Ramos (cell line): ENCODE data around the gene SPTBN4.
"Not testable (repeated sequence)": the region's sequence is repeated elsewhere in the genome, so short reads cannot be mapped to it uniquely, and the experiment has no call there.

ENCODE experiments used
- in situ Hi-C: fragments of 300-500 bp; cut with MboI; formaldehyde crosslinking; loops from one replicate; pipeline ENCODE4 v1.14.3; 2022; ENCODE audit warnings: low sequenced_read_pairs; ENCODE audit not compliant: unreplicated experiment

SPTBN4 gene

DNA sequence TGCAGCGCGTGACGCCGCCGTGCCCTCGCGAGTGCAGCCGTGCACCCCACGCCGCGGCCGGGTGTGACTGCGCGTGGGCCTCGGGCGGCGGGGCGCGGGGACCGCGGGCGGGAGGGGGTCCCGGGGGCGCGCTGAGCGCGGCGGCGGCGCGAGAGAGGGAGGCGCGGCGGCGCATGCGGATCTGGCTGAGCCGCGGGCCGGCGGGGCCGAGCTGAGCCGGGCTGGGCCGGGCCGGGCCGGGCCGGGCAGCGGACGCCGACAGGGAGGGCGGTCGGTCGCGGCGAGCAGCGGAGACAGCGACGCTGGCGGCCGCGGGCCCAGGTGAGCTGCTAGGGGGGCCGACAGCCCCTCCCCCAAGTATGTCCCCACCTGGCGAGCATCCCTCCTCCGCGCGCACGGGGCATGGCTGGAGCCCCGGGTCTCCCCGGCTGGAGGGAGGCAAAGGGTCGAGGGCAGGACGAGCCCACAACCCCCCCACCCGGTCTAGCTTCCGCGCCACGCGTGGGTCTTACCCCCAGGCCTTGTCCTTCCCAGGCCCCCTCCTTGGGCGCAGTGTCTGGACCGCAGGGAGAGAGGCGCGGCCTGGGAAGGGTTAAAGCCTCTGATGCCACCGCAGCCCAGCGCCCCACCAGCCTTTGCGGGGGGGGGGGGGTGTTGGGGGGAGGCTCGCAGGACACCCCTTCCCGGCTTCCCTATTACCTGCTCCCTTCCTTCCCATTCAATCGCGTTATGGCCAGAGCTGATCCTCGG, at the start of gene SPTBN4:
SPTBN4 (plus strand) TSS at position 17 of the 750 bp plus-strand sequence. CDS start 5,621 bp downstream, outside the sequence.
- in situ Hi-C loops, result no loop called here

DNA sequence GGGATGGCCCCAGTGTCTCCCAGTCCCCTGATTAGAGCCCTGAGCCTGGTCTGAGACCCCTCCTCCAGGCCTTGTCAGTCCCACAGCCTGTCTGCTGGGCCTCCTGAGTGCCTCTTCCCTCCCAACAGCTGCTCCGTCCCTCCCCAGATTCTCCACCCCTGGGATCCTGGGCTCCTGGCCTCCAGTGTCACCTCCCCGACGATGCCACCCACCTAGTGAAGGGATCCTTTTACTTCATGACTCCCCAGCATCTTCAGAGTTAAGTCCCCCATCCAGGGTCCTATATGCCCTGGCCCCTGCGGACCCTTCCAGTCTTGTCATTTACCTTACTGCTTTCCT, 49.2 kb upstream of the SPTBN4 start:
- in situ Hi-C loops, result no loop called here

DNA sequence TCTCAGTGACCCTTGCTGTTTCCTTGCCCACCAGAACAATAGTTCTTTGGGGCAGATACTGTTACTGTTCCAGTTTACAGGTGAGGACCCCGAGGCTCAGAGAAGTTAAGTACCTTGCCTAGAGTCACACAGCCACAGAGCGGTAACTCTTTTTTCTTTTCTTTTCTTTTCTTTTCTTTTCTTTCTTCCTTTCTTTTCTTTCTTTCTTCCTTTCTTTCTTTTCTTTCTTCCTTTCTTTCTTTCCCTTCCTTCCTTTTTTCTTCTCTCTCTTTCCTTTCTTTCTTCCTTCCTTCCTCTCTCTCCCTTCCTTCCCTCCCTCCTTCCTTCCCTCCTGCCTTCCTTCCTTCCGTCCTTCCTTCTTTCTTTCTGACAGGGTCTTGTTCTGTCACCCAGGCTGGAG, 48.8 kb upstream of the SPTBN4 start:
- in situ Hi-C loops, result no loop called here

DNA sequence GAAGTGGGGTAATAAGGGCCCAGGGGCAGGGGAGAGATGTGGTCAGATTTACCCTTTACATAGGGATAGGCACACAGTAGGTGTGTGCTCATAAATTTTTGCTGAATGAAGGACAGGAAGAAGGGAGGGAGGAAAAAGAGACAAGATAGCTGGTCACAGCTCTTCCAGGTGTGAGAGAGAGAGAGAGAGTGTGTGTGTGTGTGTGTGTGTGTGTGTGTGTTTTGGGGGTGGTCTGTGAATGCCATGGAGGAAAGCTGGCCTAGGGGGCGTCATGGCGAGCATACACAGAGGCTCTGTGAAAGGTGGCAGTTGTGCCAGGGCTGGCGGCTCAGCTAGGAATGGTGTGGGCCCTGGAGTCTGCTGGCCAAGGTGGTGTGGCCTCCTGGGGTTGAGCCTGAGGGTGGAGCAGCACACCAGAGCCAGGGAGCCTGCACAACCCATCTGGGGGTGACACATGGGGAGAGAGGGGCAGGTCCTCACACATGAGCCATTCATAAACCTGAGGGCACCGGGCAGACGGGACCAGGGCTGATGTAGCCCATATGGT, 47.7 kb upstream of the SPTBN4 start:
- in situ Hi-C loops, result no loop called here

DNA sequence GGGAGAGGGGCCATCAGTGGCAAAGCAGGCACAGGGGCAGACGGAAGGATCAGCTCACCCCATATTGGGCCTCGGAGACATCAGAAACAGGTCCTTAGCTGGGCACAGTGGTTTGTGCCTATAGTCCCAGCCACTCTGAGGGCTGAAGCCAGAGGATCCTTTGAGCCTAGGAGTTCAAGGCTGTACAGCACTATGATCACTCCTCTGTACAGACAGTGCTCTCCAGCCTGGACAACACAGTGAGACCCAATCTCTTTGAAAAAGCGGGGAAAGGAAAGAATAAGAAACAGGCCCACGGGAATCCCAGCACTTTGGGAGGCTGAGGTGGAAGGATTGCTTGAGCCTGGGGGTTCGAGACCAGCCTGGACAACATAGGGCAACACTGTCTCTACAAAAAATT, 47.0 kb upstream of the SPTBN4 start:
- in situ Hi-C loops, result no loop called here

DNA sequence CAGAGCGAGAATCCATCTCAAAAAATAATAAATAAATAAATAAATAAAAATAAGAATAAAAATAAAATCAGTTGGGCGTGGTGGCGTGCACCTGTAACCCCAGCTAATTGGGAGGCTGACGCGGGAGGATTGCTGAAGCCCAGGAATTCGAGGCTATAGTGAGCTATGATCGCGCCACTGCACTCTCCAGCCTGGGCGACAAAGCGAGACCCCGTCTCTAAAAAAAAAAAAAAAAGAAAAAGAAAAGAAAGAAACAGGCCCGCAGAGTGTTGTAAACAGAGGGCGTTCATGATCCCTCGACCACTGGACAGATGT, 46.4 kb upstream of the SPTBN4 start:
- in situ Hi-C loops, result no loop called here

DNA sequence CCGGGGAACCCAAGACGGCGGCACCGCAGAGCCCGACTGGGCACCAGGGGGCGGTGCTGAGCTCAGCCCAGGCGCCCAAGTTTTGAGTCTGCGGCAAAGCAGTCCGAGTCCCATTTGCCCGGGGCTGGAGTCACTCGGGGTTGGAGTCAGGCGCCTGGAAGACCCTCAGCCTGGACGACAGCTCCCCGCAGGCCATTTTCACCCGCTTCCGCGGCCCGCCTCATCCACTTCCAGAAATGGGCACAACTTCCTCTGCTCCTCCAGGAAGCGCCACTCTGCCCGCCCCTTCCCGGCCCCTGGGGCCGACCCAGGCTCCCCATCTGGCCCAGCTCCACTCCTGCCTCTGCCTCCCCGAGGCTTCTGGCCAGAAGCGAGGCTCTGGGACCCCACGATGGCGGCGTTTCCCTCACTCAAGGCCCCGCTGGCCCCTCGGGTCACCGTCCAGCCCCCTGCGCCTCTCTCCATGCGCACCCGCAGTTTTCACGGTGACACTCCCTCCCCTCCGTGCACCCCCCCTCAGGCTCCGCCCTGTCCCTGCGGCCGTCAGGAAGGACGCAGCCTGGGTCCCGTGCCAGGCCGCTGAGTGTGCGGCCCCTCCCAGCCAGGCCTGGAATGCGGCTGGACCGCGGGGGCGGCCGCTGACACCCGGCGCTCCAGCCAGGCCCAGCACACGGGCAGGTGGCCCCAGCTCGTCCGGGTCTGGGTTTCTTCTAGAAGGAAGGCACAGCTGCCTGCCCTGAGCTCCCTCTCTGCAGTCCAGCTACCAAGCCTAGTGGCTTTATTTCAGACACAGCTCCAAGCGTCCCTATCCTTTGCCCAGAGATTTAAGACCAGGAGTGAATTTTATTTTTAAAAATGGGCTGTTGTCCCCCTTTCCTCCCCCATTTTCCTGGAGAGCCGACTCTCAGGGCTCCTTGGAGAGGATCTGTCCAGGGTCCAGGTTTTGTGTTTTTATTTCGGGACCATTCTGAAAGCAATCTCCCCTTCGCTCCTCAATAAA, 45.7 kb upstream of the SPTBN4 start:
- in situ Hi-C loops, result no loop called here

DNA sequence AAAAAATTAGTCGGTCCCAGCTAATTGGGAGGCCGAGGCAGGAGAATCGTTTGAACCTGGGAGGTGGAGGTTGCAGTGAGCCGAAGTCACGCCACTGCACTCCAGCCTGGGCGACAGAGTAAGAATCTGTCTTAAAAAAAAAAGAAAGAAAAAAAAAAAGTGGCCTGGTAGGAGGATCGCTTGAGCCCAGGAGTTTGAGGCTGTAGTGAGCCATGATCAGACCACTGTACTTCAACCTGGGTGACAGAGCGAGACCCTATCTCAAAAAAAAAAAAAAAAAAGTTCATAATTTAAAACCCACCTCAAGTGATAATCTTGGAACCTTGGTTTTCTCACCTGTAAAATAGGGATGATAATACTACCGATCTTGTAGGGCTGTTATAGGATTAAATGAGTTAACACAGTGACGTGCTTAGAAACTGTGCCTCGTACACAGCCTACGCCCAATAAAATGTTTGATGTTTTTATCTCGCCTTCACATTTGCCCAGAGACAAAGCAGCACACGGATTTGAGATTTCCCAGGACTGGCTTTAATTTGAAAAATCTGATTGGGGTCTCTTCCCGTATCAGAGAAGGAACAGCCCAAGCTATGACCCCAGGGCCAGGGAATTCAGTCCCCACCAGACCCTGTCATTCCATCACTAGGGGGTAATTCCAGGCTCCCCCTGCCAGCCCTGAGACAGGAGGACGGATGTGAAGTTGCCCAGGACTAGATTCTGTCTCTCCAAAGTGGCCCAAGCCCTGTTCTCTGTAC, 44.6 kb upstream of the SPTBN4 start:
- in situ Hi-C loops, result no loop called here

DNA sequence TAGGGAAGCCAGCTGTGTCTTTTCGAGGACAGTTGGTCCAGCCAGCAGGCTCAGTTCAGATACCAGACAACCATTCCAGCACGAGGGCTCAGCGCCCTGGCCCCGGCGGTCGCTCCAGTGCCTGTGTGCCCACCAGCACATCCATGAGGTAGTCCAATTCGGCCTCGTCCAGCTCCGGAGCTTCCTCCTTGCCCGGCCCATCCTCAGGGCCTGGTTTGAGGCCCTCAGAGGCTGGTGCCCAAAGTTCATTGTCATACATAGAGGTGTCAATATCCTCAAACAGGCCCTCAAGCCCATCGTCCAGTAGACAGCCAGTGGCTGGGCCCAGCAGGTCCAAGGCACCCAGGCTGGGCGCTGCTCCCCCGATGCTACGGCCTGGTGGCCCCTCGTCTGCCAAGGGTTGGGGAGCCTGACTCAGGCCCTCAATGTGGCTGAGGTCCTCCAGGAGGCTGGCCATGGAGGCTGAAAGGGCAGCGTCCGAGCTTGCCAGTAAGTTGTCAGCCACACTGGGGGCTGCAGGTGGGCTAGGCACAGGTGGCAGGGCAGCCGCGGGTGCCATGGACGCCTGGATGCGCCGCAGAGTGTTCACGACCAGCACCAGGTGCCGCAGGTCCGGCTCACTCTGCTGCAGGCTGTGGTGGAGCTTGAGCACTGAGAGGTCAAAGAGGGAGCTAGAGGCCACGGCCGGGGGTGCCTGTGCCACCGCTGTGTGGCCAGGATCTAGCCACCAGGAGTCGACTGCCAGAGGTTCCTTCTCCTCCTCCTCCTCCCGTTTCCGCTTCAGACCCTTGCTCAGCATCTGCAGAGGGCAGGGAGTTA, 43.8 kb upstream of the SPTBN4 start:
- in situ Hi-C loops, result no loop called here

DNA sequence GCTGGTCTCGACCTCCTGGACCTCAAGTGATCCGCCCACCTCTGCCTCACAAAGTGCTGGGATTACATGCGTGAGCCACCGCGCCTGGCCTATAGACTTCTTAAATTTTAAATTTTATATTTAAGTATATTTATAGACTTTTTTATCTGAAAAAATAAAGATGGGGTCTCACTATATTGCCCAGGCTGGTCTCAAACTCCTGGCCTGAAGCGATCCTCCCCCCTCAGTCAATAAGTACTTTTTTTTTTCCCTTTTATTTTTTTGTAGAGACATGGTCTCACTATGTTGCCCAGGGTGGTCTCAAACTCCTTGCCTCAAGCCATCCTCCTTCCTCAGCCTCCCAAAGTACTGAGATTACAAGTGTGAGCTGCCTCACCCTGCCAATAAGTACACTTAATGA, 42.9 kb upstream of the SPTBN4 start:
- in situ Hi-C loops, result no loop called here

DNA sequence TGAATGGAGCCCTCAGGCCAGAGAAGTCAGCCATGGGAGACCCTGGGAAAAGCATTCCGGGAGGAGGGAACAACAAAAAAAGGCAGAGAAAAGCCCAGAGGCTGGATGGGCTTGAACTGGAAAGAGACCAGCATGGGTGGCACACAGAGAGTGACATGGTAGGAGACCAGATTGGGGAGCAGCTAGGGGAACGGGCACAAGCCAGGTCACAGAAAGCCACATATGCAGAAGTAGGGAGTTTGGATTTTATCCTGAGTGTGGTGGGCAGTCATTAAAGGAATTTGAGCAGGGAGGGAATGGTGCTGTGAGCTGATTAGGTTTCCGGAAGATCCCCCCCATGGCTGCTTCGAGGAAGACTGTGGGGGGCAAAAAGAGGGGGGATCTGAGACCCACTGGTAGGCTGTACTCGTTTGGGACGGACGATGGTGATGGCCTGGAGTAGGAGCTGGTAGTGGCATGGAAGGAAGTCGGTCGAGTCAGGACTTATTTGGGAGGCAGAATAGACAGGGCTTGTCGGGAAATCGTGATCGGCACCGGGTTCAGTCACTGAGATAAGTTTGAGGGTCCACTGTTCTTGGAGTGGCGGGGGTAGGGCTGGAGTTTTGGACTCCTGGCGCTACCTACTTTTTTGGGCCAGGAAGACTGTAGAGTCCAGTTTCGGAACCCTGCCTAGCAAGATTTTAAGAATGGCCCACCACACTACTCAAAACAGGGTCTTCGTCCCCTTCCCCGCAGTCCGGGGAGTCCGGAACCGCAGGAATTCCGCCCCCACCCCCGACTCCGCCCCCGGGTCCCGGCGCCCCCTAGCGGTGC, 42.0 kb upstream of the SPTBN4 start:
- in situ Hi-C loops, result no loop called here

DNA sequence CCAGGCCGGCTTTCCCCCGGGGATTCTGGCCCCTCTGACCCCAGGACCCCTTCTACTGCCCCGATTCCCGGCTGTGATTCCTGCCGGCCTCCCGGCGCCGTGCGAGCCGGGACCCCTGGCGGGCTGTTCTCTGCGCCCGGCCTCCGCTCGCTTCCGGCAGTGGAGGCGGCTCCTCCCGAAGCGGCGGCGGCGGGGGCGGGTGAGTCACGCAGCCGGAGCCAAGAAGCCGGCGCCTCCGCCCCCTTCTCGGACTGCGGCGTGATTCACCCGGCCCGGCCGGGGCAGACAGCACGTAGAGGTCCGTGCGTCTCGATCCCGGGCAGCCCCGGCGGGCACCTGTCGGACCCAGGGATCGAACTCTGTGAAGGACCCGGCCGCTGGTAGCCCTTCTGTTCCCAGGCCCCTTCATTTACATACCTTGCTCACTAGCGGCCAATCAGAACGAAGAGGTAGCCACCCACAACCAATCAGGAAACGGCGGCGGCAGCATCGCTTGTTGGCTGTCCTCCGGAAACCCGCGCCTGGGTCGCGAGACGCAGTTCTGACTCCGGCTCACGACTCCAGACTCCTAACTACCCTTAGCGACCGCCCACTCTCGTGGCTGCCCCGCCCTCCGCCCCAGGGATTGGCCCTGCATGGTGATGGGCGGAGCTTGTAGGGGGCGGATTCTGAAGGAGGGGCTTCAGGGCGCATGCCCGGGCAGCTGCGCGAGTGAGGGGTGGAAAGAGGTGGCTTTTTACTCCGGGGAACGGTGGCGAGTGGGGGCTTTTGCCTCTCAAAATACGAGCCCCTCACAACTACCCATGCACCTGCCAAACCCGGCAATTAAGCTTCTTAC, 41.1 kb upstream of the SPTBN4 start, which contains the start of gene SERTAD1:
SERTAD1 (minus strand) TSS at position 543 of the 838 bp plus-strand sequence. CDS start 2,446 bp downstream, outside the sequence.
- in situ Hi-C loops, result no loop called here

DNA sequence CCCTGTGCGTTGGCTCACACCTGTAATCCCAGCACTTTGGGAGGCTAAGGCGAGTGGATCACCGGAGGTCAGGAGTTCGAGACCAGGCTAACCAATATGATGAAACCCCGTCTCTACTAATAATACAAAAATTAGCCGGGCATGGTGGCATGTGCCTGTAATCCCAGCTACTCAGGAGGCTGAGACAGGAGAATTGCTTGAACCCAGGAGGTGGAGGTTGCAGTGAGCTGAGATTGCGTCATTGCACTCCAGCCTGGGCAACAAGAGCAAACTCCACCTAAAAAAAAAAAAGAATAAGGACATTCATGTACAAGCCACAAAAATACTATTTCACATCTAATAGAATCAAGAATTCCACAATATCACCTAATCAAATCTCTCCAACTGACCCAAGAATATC, 38.6 kb upstream of the SPTBN4 start:
- in situ Hi-C loops, result not testable (repeated sequence)

DNA sequence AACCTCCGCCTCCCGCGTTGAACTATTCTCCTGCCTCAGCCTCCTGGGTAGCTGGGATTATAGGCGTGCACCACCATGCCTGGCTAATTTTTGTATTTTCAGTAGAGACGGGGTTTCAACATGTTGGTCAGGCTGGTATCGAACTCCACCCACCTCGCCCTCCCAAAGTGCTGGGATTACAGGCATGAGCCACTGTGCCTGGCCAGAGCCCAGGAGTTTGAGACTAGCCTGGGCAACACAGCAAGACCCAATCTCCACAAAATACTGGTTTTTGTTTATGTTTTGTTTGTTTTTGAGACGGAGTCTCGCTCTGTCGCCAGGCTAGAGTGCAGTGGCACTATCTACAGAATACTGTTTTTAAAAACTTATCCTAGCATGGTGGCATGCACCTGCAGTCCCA, 36.6 kb upstream of the SPTBN4 start:
- in situ Hi-C loops, result not testable (repeated sequence)

DNA sequence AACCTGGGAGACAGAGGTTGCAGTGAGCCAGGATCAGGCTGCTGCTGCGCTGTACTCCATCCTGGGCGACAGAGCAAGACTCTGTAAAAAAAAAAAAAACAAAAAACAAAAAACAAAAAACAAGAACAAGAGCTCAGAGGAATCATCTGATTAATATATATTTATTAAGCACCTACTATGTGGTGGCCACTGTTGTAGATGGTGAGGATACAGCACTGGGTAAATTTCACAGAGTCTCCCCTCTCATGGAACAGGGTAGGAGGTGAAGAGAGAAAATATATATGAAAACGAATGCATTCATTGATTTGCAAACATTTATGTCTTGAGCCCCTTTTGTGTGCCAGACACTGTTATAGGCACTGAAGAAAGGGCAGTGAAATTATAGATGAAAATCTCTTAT, 35.1 kb upstream of the SPTBN4 start:
- in situ Hi-C loops, result no loop called here

DNA sequence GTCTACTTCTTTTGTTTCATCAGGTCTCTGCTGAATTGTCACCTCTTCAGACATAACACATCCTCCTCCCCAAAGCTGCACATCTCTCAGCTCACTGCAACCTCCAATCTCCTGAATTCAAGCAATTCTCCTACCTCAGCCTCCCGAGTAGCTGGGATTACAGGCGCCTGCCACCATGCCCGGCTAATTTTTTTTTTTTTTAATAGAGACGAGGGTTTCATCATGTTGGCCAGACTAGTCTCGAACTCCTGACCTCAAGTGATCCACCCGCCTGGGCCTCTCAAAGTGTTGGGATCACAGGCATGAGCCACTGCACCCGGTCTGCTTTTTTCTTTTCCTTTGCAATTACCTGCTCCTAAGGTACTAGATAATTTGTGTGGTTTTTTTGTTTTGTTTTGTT, 34.0 kb upstream of the SPTBN4 start:
- in situ Hi-C loops, result not testable (repeated sequence)

DNA sequence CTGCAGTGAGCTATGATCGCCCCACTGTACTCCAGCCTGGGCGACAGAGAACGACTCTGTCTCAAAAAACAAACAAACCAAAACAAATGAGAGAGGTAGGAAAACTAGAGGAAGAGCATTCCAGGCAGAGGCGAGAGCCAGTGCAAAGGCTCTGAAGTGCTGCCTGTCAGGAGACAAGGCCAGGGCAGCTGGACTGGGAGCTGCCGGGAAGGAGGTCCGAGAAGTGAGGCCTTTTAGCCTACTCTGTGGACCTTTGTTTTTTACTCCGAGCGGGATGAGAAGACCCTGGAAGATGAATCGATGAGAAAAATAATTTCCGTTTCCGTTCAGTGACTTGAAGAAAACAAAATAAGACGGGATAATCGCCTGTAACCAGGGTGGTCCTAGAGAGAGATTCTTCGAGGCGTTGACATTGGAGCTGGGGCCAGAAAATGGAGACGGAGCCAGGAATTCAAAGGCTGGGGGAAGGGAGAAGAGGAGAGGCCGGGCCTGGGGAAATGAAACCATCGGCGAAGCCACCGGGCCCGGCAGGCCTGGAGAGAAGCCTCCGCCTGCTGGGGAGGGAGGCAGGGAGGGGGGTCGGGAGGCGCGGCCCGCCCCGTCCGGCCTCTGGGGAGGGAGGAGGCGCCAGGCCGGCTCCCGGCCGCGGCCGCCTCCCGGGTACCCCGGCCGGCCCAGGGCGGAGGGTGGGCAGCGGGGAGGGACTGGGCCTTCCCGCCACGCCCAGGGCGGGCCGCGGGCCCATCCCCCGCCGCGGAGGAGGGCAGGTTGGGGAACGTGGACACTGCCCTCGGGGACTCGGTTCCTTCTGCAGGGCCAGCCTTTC, 33.2 kb upstream of the SPTBN4 start:
- in situ Hi-C loops, result no loop called here
